ENCODE results near the gene GDPD5. TPM values are rescaled to one million over a fixed set of nuclear protein-coding genes. Genes with fewer than 3 reads are reported as not detected.

Gene GDPD5
- total and polyA plus RNA-seq, 9 of the 15 experiments (the other 6 are each of a cell fraction or from before 2014, with no cell fraction given): 0.32 to 27.3 (median 8.0) TPM

GRCh38 chr11:75470476-75471080, 55.2 kb downstream of the GDPD5 start:
- Histone ChIP-seq H3K4me3 (no peak overlapping the region), H3K36me3 (ENCODE audit: control insufficient read depth, insufficient read depth, low read length) (no peaks in the 10 kb centered on the region; the same call in 2 of the 3 replicates), H2AFZ (ENCODE audit: low read depth, low read length) (no peak overlapping the region), H3K4me2 (ENCODE audit: insufficient read depth, low read length) (no peak overlapping the region), H3K9ac (ENCODE audit: insufficient read depth in 1 of 2, low read depth in 2 of 2, low read length in 2 of 2) (peak overlapping the region in 1 of 2 experiments; percentile 59; a peak in 1 of 4 replicates), H3K4me1 (replicated peaks in 1 of 2; ENCODE audit: control insufficient read depth in 2 of 2, insufficient read depth in 2 of 2, low read length in 2 of 2) (peaks cover 27 to 36% of the 10 kb centered on the region in 2 experiments), H3K27ac (ENCODE audit: extremely low read depth, low read depth, low read length) (no peak overlapping the region), H4K20me1 (replicated peaks; ENCODE audit: control insufficient read depth, insufficient read depth, low read length) (no peaks in the 10 kb centered on the region), H3K9me3 (replicated peaks; ENCODE audit: control insufficient read depth, insufficient read depth, low read depth, low read length) (no peaks in the 10 kb centered on the region), H3K9me1 (ENCODE audit: control insufficient read depth, insufficient read depth, low read length) (no peaks in the 10 kb centered on the region), H3K27me3 (ENCODE audit: control insufficient read depth in 2 of 2, insufficient read depth in 2 of 2, low read length in 2 of 2) (no peaks in the 10 kb centered on the region), H3K79me2 (ENCODE audit: control insufficient read depth, insufficient read depth, low read length) (no peaks in the 10 kb centered on the region)
- TF ChIP-seq GMEB1 (CRISPR knock-in tag; IDR thresholded peaks at IDR 0.05): no peak
- no peak for TF ChIP-seq ZNF785 (CRISPR knock-in tag; IDR thresholded peaks at IDR 0.05)
- TF ChIP-seq MYC (IDR thresholded peaks at IDR 0.05; ENCODE audit: low read depth, low read length): no peak
- no peak for TF ChIP-seq MYC (CRISPR knock-in tag; IDR thresholded peaks at IDR 0.05; ENCODE audit: borderline replicate concordance, low read depth)
- no peak for TF ChIP-seq NR4A1 (CRISPR knock-in tag; IDR thresholded peaks at IDR 0.05)
- no peak for TF ChIP-seq NR4A1 (tag; IDR thresholded peaks at IDR 0.05)
- TF ChIP-seq HNRNPLL (IDR thresholded peaks at IDR 0.05; ENCODE audit: low read depth, low read length, poor library complexity, severe bottlenecking): no peak
- no peak for TF ChIP-seq ZNF76 (CRISPR knock-in tag; IDR thresholded peaks at IDR 0.05; ENCODE audit: borderline replicate concordance)
- TF ChIP-seq RBM25 (IDR thresholded peaks at IDR 0.05; ENCODE audit: low read depth, low read length, severe bottlenecking): no peak
- TF ChIP-seq ZBTB8A (IDR thresholded peaks at IDR 0.05; ENCODE audit: partially characterized antibody): no peak
- TF ChIP-seq NR0B1 (IDR thresholded peaks at IDR 0.05; ENCODE audit: partially characterized antibody): no peak
- intact Hi-C loops (cut with micrococcal nuclease) (no loop called here), in situ Hi-C loops (cut with MboI) (no loop called here)
- WGBS (ENCODE audit: insufficient coverage, low coverage, missing lambda C conversion rate): 60% methylated on average over 7 of the region's 7 CpGs
- FAIRE-seq (no peak), ATAC-seq (no peak), DNase-seq (ENCODE audit: extremely low read depth in 1 of 4, low spot score in 3 of 4) (no peak)
- BruUV-seq (replicated peaks): no TSS peak
- CTCF ChIA-PET (ENCODE audit: low intra/inter-chr PET ratio): no interaction called here
- POLR2A ChIA-PET: interaction anchor here (0.9 to 1.1 kb wide), 2 partner anchors 64 to 122 kb away, joined by 3 to 4 read pairs; no protein-coding TSS in a partner anchor
